Left colon (tissue), 2 donors: ENCODE data around the gene RRAD. TPM values are rescaled to one million over a fixed set of nuclear protein-coding genes. Genes with fewer than 3 reads are reported as not detected.
"Not testable (repeated sequence)": the region's sequence is repeated elsewhere in the genome, so short reads cannot be mapped to it uniquely, and the experiment has no call there.

Source experiments
- ATAC-seq: fragments of 200-7000 bp; cut with Tn5 transposase; one replicate; pipeline ENCODE4 v1.9.1; 2020; ENCODE audit warnings: mild to moderate bottlenecking, moderate library complexity
- DNase-seq, 2 donors: peaks; one replicate each; pipeline ENCODE4 v3.0.0-alpha.2; 2020
- intact Hi-C, 2 donors: fragments of 100-400 bp; cut with DNase I in 1 of 2; cut with micrococcal nuclease in 1 of 2; formaldehyde crosslinking; loops; one replicate each; pipeline versions ENCODE4 v1.11.2 to v1.14.0; 2022; cut with DNase I, micrococcal nuclease
- long read RNA-seq: library from polyadenylated mRNA; unstranded; transcript quantifications from one replicate; pipeline ENCODE4 v2.0.0, GENCODE V29; 2021
- total RNA-seq, 2 donors: library from RNA; stranded (reverse); fragmentation: NEBNext Ultra II Directional; extraction: Animal tissue kit (Norgen Biotek cat#: 25700); gene quantifications; one replicate each; pipeline ENCODE4 v1.2.1, GENCODE V29; 2021
- donor health status: DM: no; HTN: no; CAD: no.
- donor health status: DM: yes; HTN: yes; CAD: no.

The RRAD gene, protein sequence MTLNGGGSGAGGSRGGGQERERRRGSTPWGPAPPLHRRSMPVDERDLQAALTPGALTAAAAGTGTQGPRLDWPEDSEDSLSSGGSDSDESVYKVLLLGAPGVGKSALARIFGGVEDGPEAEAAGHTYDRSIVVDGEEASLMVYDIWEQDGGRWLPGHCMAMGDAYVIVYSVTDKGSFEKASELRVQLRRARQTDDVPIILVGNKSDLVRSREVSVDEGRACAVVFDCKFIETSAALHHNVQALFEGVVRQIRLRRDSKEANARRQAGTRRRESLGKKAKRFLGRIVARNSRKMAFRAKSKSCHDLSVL
- 1 to 10 TPM; 3.9 to 4.4 TPM for total RNA-seq
- long read RNA-seq, transcript RRAD-201 (5 exons, 1,569 nt), result major isoform, 13 of 16 reads
- long read RNA-seq, partial matches to known transcripts, result 2 of 16 reads
- long read RNA-seq, other reads (novel, unspliced or antisense), result 1 of 16 reads

DNA sequence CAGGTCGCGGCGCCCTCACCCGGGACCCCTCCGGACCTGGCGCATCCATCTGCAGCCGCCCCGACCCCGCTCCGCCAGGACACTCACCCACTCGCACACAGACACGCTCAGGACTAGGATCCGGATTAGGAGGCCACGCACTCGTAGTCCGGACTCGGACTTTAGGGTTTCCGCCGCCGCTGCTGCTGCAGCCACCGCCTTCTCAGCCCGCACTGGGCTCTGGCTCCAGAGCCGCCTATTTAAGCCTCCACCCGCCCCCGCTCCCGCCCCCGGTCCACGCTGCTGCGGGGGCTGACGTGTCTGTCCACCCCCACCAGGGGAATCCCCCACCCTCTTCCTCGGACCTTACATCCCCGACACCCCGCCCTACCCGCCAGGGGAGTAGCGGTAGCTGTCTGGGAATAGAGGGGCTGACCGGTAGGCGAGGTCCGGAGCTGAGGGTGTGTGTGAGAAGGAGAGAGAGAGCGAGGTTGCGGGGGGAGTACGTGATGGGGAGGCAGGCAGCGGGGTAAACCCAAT is at the start of gene RRAD:
TSS of gene RRAD (minus strand) at position 214 of the 519 bp plus-strand sequence. CDS start 356 bp downstream, outside the sequence.
- intact Hi-C loops, result no loop called here
- DNase-seq (no peak), ATAC-seq (peak; percentile 15)

DNA sequence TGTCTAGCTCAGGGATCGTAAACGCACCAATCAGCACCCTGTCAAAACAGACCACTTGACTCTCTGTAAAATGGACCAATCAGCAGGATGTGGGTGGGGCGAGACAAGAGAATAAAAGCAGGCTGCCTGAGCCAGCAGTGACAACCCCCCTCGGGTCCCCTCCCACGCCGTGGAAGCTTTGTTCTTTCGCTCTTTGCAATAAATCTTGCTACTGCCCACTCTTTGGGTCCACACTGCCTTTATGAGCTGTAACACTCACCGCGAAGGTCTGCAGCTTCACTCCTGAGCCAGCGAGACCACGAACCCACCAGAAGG is 49.6 kb upstream of the RRAD start:
- intact Hi-C loops, result loop anchor here (5.0 to 10.0 kb wide), 2 partner anchors 180 to 182 kb away; partner anchors contain the start of genes FBXL8 (in 2 of the 2), TRADD (in 2 of the 2) and B3GNT9 (in 1 of the 2)
- ATAC-seq, result not testable (repeated sequence)
- peak in 1 of 2 donors; percentile 53 for DNase-seq

DNA sequence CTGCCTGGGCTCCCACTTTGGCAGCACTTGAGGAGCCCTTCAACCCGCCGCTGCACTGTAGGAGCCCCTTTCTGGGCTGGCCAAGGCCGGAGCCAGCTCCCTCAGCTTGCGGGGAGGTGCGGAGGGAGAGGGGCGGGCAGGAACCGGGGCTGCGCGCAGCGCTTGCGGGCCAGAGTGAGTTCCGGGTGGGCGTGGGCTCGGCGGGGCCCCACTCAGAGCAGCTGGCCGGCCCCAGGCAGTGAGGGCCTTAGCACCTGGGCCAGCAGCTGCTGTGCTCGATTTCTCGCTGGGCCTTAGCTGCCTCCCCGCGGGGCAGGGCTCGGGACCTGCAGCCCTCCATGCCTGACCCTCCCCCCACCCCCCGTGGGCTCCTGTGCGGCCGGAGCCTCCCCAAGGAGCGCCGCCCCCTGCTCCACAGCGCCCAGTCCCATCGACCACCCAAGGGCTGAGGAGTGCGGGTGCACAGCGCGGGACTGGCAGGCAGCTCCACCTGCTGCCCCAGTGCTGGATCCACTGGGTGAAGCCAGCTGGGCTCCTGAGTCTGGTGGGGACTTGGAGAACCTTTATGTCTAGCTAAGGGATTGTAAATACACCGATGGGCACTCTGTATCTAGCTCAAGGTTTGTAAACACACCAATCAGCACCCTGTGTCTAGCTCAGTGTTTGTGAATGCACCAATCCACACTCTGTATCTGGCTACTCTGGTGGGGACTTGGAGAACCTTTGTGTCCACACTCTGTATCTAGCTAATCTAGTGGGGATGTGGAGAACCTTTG is 49.0 kb upstream of the RRAD start:
- ATAC-seq, DNase-seq: not testable (repeated sequence)
- intact Hi-C loops, result loop anchor here in 1 of 2 donors (10.0 kb wide), 1 partner anchor 180 kb away; the partner anchor contains the start of genes B3GNT9, FBXL8 and TRADD

DNA sequence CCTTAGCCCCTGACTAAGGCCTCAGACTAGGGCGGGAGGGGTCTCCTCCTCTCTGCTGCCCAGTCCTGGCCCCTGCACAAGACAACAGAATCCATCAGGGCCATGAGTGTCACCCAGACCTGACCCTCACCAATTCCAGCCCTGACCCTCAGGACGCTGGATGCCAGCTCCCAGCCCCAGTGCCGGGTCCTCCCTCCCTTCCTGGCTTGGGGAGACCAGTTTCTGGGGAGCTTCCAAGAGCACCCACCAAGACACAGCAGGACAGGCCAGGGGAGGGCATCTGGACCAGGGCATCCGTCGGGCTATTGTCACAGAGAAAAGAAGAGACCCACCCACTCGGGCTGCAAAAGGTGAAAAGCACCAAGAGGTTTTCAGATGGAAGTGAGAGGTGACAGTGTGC is 48.4 kb upstream of the RRAD start:
- intact Hi-C loops, result loop anchor here in 1 of 2 donors (10.0 kb wide), 1 partner anchor 181 kb away; the partner anchor contains the start of genes B3GNT9, FBXL8 and TRADD
- DNase-seq, result no peak
- ATAC-seq, result no peak

DNA sequence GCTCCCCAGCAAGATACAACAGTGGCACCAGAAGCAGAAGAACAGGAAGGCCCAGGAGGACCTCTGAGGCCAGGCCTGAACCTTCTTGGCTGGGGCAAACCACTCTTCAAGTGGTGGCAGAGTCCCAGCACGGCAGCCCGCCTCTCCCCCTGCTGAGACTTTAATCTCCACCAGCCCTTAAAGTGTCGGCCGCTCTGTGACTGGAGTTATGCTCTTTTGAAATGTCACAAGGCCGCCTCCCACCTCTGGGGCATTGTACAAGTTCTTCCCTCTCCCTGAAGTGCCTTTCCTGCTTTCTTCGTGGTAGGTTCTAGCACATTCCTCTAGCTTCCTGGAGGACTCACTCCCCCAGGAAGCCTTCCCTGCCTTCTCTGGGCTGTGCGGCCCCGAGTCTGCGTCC is 47.6 kb upstream of the RRAD start:
- no peak for DNase-seq
- intact Hi-C loops, result loop anchor here in 1 of 2 donors (10.0 kb wide), 1 partner anchor 182 kb away; the partner anchor contains the start of genes B3GNT9, FBXL8 and TRADD
- no peak for ATAC-seq

DNA sequence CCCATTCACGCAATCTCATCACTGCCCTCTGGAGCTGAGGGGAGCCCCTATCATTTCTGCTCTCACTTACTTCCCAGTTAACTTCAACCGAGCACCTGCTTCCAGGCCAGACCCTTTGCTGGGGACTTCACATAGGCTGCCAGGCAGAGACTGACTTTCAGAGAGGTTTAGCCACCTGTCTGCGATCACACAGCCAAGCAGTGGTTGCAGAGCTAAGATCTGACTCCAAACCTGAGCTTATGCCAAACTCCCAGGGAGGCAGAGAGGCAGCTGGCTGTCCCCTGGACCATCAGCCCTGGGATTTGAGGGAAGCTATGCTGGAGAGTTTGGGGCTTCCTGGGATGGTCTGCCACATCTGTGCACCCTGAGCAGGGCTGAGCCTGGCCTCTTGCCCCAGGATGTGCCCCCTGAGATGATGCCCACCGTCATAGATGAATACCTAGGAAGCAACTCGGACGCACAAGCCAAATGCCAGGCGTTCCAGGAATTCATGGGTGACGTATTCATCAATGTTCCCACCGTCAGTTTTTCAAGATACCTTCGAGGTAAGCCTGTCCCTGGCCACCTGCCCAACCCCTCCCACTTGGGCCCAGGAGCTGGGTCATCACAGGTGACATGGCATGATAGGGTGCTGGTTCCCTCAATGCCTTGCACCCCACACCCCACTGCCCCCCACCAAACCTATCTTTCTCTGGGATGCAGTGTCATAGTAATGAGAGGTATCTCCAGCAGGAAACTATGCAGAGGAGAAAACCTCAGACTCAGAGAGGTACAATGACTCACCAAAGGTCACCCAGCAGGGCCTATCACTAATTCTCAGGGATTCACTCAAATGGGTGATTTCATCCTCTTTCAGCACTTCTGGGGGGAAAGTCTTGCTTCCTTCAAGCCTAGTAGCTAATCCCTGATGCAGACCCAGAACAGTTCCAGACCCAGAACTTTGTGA is 45.7 kb upstream of the RRAD start:
- ATAC-seq (no peak), DNase-seq (no peak)
- intact Hi-C loops, result loop anchor here in 1 of 2 donors (10.0 kb wide), 1 partner anchor 184 kb away; the partner anchor contains the start of genes B3GNT9, FBXL8 and TRADD

DNA sequence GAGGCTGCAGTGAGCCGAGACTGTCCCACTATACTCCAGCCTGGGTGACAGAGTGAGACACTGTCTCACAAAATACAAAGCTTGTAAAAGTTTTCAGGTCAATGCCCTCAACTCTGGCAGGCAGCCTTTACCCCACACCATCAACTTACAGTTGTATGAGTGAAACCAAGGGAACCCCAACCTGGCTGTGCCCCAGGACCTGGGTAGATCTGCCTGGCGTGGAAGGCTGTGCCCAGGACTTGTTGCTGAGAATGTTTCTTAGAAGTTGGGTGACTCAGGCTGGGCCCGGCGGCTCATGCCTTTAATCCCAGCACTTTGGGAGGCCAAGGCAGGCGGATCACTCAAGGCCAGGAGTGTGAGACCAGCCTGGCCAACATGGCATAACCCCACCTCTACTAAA is 43.5 kb upstream of the RRAD start:
- no peak for ATAC-seq
- intact Hi-C loops, result no loop called here
- no peak for DNase-seq

DNA sequence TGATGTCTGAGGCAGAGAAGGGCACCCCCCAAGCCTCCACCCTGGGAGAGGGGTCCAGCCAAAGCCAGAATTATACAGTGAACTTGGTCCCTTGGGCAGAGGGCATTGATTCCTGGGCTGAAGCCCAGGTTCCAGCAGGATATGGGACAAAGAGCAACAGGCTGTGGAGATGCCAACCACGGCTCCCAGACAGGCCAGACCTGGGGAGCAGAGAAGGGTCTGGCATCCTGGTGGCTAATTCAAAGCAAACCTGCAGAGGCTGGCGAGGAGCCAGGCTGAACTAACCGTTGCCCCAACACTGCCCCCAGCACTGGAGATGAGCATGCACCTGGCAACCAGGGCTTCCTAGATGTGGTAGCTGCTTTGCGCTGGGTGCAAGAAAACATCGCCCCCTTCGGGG is 38.7 kb upstream of the RRAD start:
- no peak for DNase-seq
- ATAC-seq, result no peak
- intact Hi-C loops, result no loop called here

DNA sequence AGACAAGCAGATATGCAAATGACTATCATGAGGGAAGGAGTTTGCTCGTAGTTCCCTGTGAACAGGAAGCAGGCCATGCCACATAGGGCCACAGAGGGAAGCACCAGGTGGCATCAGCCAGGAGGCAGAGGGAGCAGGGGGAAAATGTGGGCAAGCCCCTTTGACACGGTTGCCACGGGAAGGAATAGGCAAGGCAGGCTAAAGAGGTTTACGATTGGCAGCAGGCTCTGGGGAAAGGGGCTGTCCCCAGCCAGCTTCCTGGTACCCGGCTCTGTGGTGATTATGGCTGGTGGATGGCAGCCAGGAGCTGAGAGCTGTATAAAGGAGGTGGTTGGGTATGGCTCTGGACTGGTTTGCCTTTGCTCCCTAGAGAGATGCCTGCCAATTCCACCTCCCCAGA is 36.6 kb upstream of the RRAD start:
- ATAC-seq (peak; percentile 85), DNase-seq (peak; percentile 86 to 90)
- intact Hi-C loops, result no loop called here

DNA sequence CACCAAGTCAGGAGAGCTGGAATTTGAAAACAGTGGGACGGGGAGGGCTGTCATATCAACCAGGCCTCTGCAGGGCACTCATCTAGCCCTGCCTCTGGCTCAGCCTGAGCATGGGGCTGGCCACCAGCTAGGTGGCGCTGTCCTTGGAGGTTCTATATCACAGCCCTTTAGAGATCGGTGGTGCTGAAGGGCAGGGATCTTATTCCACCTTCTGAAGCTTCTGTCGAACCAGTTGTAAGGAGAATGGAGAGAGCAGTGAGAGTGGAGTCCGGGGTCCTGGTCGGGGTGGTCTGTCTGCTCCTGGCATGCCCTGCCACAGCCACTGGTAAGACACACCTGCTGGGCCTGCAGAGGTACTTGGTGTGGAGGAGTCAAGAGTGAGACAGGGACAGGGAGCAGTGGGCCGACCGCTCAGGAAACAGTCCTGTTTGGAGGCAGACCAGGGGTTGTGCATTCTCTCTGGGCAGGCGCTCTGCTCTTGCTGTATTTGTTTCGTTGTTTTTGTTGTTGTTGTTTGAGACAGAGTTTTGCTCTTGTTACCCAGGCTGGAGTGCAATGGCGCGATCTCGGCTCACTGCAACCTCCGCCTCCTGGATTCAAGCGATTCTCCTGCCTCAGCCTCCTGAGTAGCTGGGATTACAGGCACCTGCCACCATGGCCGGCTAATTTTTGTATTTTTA is 35.9 kb upstream of the RRAD start, which contains the start of gene CES3:
TSS of gene CES3 (plus strand) at position 202 of the 680 bp plus-strand sequence. CDS start at position 244, 42 bp downstream.
- intact Hi-C loops, result no loop called here
- DNase-seq (peak; percentile 88 to 90), ATAC-seq (peak; percentile 76)

DNA sequence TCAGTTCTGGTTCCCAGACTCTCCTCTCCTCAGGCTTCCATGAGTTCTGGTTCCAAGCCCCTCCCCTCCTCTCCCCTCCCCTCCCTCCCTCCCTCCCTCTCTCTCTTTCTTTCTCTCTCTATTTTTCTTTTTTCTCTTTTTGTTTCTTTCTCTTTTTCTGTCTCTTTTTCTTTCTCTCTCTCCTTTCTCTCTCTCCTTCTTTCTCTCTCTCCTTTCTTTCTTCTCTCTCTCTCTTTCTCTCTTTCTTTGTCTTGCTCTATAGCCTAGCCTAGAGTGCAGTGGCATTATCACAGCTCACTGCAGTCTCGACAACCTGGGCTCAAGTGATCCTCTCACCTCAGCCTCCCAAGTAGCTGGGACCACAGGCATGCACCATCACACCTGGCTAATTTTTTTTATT is 34.9 kb upstream of the RRAD start:
- intact Hi-C loops, result no loop called here
- DNase-seq, result no peak
- ATAC-seq, result no peak

DNA sequence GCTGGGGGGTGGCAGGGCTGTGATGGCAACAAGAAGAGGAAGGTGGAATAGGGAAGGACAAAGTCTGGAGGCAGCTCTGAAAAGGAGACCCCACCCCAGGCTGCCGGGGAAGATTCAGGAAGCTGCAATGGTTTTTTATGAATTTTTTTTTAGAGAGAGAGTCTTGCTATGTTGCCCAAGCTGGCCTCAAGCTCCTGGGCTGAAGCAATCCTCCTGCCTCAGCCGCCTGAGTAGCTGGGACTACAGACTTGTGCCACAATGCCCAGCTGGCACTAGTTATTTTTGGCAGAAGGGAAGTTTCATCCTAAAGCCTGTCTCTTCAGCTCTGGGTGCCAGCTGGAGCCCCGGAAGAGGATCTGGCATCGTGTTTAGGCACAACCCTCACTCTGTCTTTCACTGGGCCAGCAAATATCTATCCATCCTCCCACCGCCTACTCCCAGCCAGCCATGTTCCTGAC is 34.4 kb upstream of the RRAD start:
- peak; percentile 14 for ATAC-seq
- peak in 1 of 2 donors; percentile 53 for DNase-seq
- intact Hi-C loops, result no loop called here

DNA sequence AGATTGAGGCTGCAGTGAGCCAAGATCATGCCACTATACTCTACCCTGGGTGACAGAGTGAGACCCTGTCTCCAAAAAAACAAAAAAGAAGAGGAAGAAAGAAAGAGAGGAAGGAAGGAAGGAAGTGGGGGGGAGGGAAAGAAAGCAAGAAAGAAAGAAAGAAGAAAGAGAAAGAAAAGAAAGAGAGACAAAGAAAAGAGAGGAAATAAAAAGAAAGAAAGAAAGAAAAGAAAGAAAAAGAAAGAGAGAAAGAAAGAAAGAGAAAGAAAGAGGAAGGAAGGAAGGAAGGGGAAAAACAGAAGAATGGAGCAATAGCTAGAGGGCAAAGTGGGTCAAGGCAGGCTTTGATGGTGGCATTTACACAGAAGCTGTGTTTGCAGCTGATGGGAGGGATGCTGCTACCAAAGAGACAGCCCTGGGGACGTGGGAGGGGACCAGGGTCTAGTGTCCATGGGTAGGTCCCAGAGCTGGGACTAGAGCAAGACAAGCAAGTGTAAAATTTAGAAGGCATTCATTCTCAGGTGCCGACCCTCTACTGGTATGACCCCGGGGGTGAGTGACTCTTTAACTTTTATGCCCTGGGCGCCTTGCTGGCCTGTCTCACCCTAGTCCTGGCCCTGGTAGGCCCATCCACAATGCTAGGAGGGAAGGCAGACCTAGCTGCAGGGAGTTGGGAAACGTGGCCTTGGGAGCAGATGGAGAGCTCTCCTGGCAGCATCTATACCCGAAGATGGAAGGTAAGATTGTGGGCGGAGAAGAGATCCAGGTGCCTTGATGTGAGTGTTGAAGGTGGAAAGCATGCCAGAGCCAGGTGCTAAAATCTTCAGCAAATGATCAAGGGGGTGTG is 33.7 kb upstream of the RRAD start:
- no peak for DNase-seq
- no peak for ATAC-seq
- intact Hi-C loops, result no loop called here

DNA sequence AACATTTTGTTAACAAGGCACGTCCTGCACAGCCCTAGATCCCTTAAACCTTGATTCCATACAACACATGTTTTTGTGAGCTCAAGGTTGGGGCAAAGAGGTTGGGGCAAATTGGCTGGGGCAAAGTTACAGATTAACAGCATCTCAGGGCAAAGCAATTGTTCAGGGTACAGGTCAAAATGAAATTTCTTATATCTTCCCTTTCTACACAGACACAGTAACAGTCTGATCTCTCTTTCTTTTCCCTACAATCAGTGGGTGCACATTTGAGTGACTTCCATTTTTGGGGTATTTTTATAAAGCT is 30.8 kb upstream of the RRAD start:
- intact Hi-C loops, ATAC-seq, DNase-seq: not testable (repeated sequence)

DNA sequence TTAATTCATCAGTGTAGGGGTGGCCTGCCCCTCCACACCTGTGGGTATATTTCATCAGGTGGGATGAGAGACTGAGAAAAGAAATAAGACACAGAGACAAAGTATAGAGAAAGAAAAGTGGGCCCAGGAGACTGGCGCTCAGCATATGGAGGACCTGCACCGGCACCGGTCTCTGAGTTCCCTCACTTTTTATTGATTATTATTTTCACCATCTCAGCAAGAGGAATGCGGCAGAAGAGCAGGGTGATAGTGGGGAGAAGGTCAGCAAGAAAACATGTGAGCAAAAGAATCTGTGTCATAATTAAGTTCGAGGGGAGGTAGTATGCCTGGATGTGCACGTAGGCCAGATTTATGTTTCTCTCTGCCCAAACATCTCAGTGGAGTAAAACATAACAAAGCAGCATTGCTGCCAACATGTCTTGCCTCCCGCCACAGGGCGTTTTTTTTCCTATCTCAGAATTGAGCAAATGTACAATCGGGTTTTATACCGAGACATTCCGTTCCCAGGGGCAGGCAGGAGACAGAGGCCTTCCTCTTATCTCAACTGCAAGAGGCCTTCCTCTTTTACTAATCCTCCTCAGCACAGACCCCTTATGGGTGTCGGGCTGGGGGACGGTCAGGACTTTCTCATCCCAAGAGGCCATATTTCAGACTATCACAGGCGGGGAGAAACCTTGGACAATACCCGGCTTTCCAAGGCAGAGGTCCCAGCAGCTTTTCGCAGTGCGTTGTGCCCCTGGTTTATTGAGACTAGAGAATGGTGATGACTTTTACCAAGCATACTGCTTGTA is 30.2 kb upstream of the RRAD start:
- ATAC-seq, DNase-seq, intact Hi-C loops: not testable (repeated sequence)

DNA sequence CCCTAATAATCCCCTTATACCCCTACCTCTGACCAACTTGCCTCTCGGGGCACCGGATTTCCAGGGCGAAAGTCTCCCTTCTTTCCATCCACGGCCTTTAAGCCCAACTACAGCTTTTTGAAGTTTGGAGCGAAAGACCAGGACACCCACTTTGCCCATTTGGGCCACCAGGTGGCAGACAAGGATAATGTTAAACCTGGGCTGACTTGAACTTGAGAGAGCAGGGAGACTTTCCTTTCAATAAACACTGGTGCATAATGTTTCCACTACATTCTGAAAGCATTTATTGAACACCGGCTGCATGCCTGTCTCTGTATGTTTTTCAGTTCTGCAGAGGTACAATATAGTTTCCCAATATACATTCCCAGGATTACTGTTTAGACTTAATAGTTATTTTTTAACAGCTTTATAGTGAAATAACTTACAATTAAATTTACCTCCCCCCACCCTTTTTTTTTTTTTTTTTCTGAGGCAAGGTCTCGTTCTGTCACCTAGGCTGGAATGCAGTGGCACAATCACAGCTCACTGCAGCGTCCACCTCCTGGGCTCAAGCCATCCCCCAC is 28.8 kb upstream of the RRAD start:
- DNase-seq, result peak; percentile 76 to 90
- intact Hi-C loops, result no loop called here
- ATAC-seq, result peak; percentile 72
